Activated T-cell treated with anti-CD3 and anti-CD28 coated beads for 1 hour (primary cell): ENCODE measurements around the gene NLGN1.
"Not testable (repeated sequence)": the region's sequence is repeated elsewhere in the genome, so short reads cannot be mapped to it uniquely, and the experiment has no call there.

Experiments
- DNase-seq: peaks from one replicate; pipeline ENCODE4 v3.0.0-alpha.2; 2020; ENCODE audit warnings: low read depth

NLGN1 gene

GRCh38 chr3:173556546-173556945 lies 159.0 kb downstream of the NLGN1 start:
- DNase-seq = no peak

GRCh38 chr3:173567997-173568396 lies 170.5 kb downstream of the NLGN1 start:
- DNase-seq = no peak

GRCh38 chr3:173568623-173569022 lies 171.1 kb downstream of the NLGN1 start:
- DNase-seq = no peak

GRCh38 chr3:173583496-173583895 lies 186.0 kb downstream of the NLGN1 start:
- DNase-seq = no peak

GRCh38 chr3:173584093-173584837 lies 186.7 kb downstream of the NLGN1 start:
- no peak for DNase-seq

GRCh38 chr3:173584838-173585831 lies 187.6 kb downstream of the NLGN1 start:
- DNase-seq = no peak

- DNase-seq = no peak
These were observed 188.6 kb downstream of the NLGN1 start for GRCh38 chr3:173586166-173586565.

- no peak for DNase-seq
These were observed 189.5 kb downstream of the NLGN1 start for GRCh38 chr3:173587055-173587454.

- no peak for DNase-seq
These were observed 191.0 kb downstream of the NLGN1 start for GRCh38 chr3:173588556-173588955.

- no peak for DNase-seq
These were observed 191.6 kb downstream of the NLGN1 start for GRCh38 chr3:173589116-173589515.

- DNase-seq = no peak
These were observed 193.9 kb downstream of the NLGN1 start for GRCh38 chr3:173591401-173591800.

- DNase-seq = not testable (repeated sequence)
These were observed 197.3 kb downstream of the NLGN1 start for GRCh38 chr3:173594881-173595280.

GRCh38 chr3:173599673-173600072 lies 202.1 kb downstream of the NLGN1 start:
- no peak for DNase-seq

- DNase-seq = no peak
These were observed 217.0 kb downstream of the NLGN1 start for GRCh38 chr3:173614522-173614921.

- no peak for DNase-seq
These were observed 218.1 kb downstream of the NLGN1 start for GRCh38 chr3:173615661-173616060.

GRCh38 chr3:173617490-173617889 lies 219.9 kb downstream of the NLGN1 start:
- no peak for DNase-seq

- DNase-seq = no peak
These were observed 220.6 kb downstream of the NLGN1 start for GRCh38 chr3:173618148-173618547.

- DNase-seq = no peak
These were observed 221.2 kb downstream of the NLGN1 start for GRCh38 chr3:173618703-173619102.

- DNase-seq = no peak
These were observed 224.6 kb downstream of the NLGN1 start for GRCh38 chr3:173622166-173622565.

GRCh38 chr3:173624086-173624485 lies 226.5 kb downstream of the NLGN1 start:
- no peak for DNase-seq

GRCh38 chr3:173630849-173631248 lies 233.3 kb downstream of the NLGN1 start:
- DNase-seq = no peak

GRCh38 chr3:173632945-173633344 lies 235.4 kb downstream of the NLGN1 start:
- no peak for DNase-seq

- DNase-seq = no peak
These were observed 238.3 kb downstream of the NLGN1 start for GRCh38 chr3:173635826-173636225.
